Hepatocyte (in vitro differentiated cells): ENCODE measurements around the gene CNTN4.

ENCODE experiments used
- EZH2 ChIP-seq: fragments of 200-600 bp; sonication (generic); IDR thresholded peaks from 2 replicates; pipeline ENCODE4 v1.6.1; 2016; ENCODE audit warnings: antibody characterized with exemption, mild to moderate bottlenecking, borderline replicate concordance
- TF ChIP-seq, protein P1 (sequence below): fragments of 200-600 bp; sonication (generic); IDR thresholded peaks from 2 replicates; pipeline ENCODE4 v1.5.1; 2016; ENCODE audit warnings: antibody characterized with exemption, mild to moderate bottlenecking; ENCODE audit not compliant: poor library complexity

DNA sequence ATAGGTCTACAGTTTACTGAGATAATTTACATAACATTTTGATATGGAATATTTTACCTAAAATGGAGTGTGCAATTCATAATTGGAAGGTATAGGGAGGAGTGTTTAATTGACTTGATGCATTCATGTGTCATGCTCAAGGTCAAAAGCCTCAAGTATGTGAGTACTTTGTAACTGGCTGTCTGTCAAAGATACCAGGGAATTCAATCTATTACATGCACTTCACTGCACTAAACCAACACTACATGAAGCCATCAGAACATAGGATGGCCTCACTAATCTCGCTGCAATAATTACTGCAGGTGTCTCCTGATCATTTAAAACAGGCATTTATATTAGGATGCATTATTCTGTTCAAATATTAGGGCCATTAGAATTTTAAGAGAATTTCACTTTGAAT is 367.2 kb downstream of the CNTN4 start:
- TF ChIP-seq, protein P1, sequence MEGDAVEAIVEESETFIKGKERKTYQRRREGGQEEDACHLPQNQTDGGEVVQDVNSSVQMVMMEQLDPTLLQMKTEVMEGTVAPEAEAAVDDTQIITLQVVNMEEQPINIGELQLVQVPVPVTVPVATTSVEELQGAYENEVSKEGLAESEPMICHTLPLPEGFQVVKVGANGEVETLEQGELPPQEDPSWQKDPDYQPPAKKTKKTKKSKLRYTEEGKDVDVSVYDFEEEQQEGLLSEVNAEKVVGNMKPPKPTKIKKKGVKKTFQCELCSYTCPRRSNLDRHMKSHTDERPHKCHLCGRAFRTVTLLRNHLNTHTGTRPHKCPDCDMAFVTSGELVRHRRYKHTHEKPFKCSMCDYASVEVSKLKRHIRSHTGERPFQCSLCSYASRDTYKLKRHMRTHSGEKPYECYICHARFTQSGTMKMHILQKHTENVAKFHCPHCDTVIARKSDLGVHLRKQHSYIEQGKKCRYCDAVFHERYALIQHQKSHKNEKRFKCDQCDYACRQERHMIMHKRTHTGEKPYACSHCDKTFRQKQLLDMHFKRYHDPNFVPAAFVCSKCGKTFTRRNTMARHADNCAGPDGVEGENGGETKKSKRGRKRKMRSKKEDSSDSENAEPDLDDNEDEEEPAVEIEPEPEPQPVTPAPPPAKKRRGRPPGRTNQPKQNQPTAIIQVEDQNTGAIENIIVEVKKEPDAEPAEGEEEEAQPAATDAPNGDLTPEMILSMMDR = no peak
- no peak for TF ChIP-seq EZH2
